ENCODE data around the gene DENND1A.
"Not testable (repeated sequence)": the region's sequence is repeated elsewhere in the genome, so short reads cannot be mapped to it uniquely, and the experiment has no call there.

The DENND1A gene

GRCh38 chr9:123643518-123643917 is 286.4 kb downstream of the DENND1A start:
- no peak for DNase-seq

GRCh38 chr9:123642291-123643278 is 287.3 kb downstream of the DENND1A start:
- no peak for DNase-seq

GRCh38 chr9:123640792-123641222 is 289.1 kb downstream of the DENND1A start:
- no peak for DNase-seq

- DNase-seq, result no peak
These were observed 290.2 kb downstream of the DENND1A start for GRCh38 chr9:123639743-123640142.

- no peak for DNase-seq
These were observed 291.8 kb downstream of the DENND1A start for GRCh38 chr9:123637945-123638634.

- DNase-seq, result no peak
These were observed 292.4 kb downstream of the DENND1A start for GRCh38 chr9:123637606-123637944.

- not testable (repeated sequence) for DNase-seq
These were observed 293.1 kb downstream of the DENND1A start for GRCh38 chr9:123636805-123637204.

GRCh38 chr9:123631862-123632261 is 298.1 kb downstream of the DENND1A start:
- DNase-seq, result no peak

GRCh38 chr9:123630233-123630632 is 299.7 kb downstream of the DENND1A start:
- DNase-seq, result no peak

- no peak for DNase-seq
These were observed 300.4 kb downstream of the DENND1A start for GRCh38 chr9:123629531-123629930.

- DNase-seq, result no peak
These were observed 307.1 kb downstream of the DENND1A start for GRCh38 chr9:123622711-123623241.

GRCh38 chr9:123620239-123620638 is 309.7 kb downstream of the DENND1A start:
- DNase-seq, result no peak

GRCh38 chr9:123617952-123618678 is 311.8 kb downstream of the DENND1A start:
- DNase-seq, result no peak

GRCh38 chr9:123617286-123617685 is 312.6 kb downstream of the DENND1A start:
- DNase-seq, result no peak

- DNase-seq, result no peak
These were observed 313.2 kb downstream of the DENND1A start for GRCh38 chr9:123616707-123617106.

- DNase-seq, result no peak
These were observed 314.5 kb downstream of the DENND1A start for GRCh38 chr9:123615381-123615780.

GRCh38 chr9:123614306-123615263 is 315.3 kb downstream of the DENND1A start:
- DNase-seq, result no peak

- DNase-seq, result no peak
These were observed 318.7 kb downstream of the DENND1A start for GRCh38 chr9:123611226-123611625.

GRCh38 chr9:123609844-123610243 is 320.1 kb downstream of the DENND1A start:
- no peak for DNase-seq

GRCh38 chr9:123608104-123608503 is 321.8 kb downstream of the DENND1A start:
- no peak for DNase-seq

GRCh38 chr9:123607479-123607878 is 322.4 kb downstream of the DENND1A start:
- DNase-seq, result no peak

- no peak for DNase-seq
These were observed 323.8 kb downstream of the DENND1A start for GRCh38 chr9:123606141-123606540.
